ENCODE data around the gene PROM1. TPM values are rescaled to one million over a fixed set of nuclear protein-coding genes. Genes with fewer than 3 reads are reported as not detected.
A peak's percentile ranks its signal among the peaks of the same experiment; 100 is the strongest.

PROM1 gene
- total RNA-seq, 1 experiment from 2014 or later: 196 TPM

- POLR2A ChIA-PET: no interaction called here
- CTCF ChIA-PET: interaction anchor here (1.0 to 1.8 kb wide), 2 partner anchors 169 to 237 kb away, joined by 3 to 4 read pairs; no protein-coding TSS in a partner anchor
- Histone ChIP-seq H3K4me1 (peaks cover 47% of the 10 kb centered on the region), H3K36me3 (ENCODE audit: control insufficient read depth, insufficient read depth, low read length) (no peaks in the 10 kb centered on the region), H3K4me3 (ENCODE audit: low read depth, low read length) (no peak overlapping the region), H3K9me3 (no peaks in the 10 kb centered on the region), H3K27me3 (replicated peaks; ENCODE audit: control insufficient read depth, insufficient read depth, low read length) (no peaks in the 10 kb centered on the region)
- peaks cover 60% of the 10 kb centered on the region for H3K36me3 Mint-ChIP-seq (ENCODE audit: insufficient read depth, unreplicated experiment)
- BruUV-seq (replicated peaks): no TSS peak
- no peaks in the 10 kb centered on the region for H3K9me3 Mint-ChIP-seq (ENCODE audit: unreplicated experiment)
- H3K27ac Mint-ChIP-seq (ENCODE audit: unreplicated experiment): no peak overlapping the region
- H3K27me3 Mint-ChIP-seq (ENCODE audit: insufficient read depth, unreplicated experiment): no peaks in the 10 kb centered on the region
- no peak overlapping the region for H3K4me3 Mint-ChIP-seq (ENCODE audit: unreplicated experiment)
- intact Hi-C loops (cut with micrococcal nuclease; ENCODE audit: unreplicated experiment): no loop called here
- peaks cover 12% of the 10 kb centered on the region for H3K4me1 Mint-ChIP-seq (ENCODE audit: low read depth, unreplicated experiment)
- DNase-seq: no peak
- no peak for TF ChIP-seq CTCF (IDR thresholded peaks at IDR 0.05; ENCODE audit: insufficient read depth in 1 of 2, low read depth in 1 of 2, low read length in 1 of 2, severe bottlenecking in 1 of 2, unreplicated experiment in 1 of 2)
Measured at GRCh38 chr4:16027114-16027513, 56.7 kb downstream of the PROM1 start.

GRCh38 chr4:16026160-16026761 is 57.6 kb downstream of the PROM1 start:
- Mint-ChIP-seq H3K36me3 (ENCODE audit: insufficient read depth, unreplicated experiment) (peaks cover 68% of the 10 kb centered on the region), H3K9me3 (ENCODE audit: unreplicated experiment) (no peaks in the 10 kb centered on the region), H3K27me3 (ENCODE audit: insufficient read depth, unreplicated experiment) (no peaks in the 10 kb centered on the region), H3K4me1 (ENCODE audit: low read depth, unreplicated experiment) (peaks cover 12% of the 10 kb centered on the region), H3K4me3 (ENCODE audit: unreplicated experiment) (no peak overlapping the region), H3K27ac (ENCODE audit: unreplicated experiment) (no peak overlapping the region)
- POLR2A ChIA-PET: no interaction called here
- DNase-seq: peak in 1 of 2 experiments; percentile 62
- peaks cover 39% of the 10 kb centered on the region for H3K4me1 ChIP-seq
- peak; percentile 56 to 70 for TF ChIP-seq CTCF (IDR thresholded peaks at IDR 0.05; ENCODE audit: insufficient read depth in 1 of 2, low read depth in 1 of 2, low read length in 1 of 2, severe bottlenecking in 1 of 2, unreplicated experiment in 1 of 2)
- no TSS peak for BruUV-seq (replicated peaks)
- H3K27me3 ChIP-seq (replicated peaks; ENCODE audit: control insufficient read depth, insufficient read depth, low read length): no peaks in the 10 kb centered on the region
- CTCF ChIA-PET: interaction anchor here (0.6 kb wide), 1 partner anchor 178 kb away, joined by 4 read pairs; no protein-coding TSS in a partner anchor
- no peaks in the 10 kb centered on the region for H3K9me3 ChIP-seq
- no peak overlapping the region for H3K4me3 ChIP-seq (ENCODE audit: low read depth, low read length)
- no peaks in the 10 kb centered on the region; the same call in 1 of the 2 replicates for H3K36me3 ChIP-seq (ENCODE audit: control insufficient read depth, insufficient read depth, low read length)
- intact Hi-C loops (cut with micrococcal nuclease; ENCODE audit: unreplicated experiment): loop anchor here (1.0 kb wide), 2 partner anchors 170 to 239 kb away; no protein-coding TSS in a partner anchor

GRCh38 chr4:16025268-16025667 is 58.6 kb downstream of the PROM1 start:
- H3K4me1 ChIP-seq: peaks cover 29% of the 10 kb centered on the region
- peaks cover 12% of the 10 kb centered on the region for H3K4me1 Mint-ChIP-seq (ENCODE audit: low read depth, unreplicated experiment)
- TF ChIP-seq CTCF (IDR thresholded peaks at IDR 0.05; ENCODE audit: insufficient read depth in 1 of 2, low read depth in 1 of 2, low read length in 1 of 2, severe bottlenecking in 1 of 2, unreplicated experiment in 1 of 2): no peak
- peaks cover 78% of the 10 kb centered on the region for H3K36me3 Mint-ChIP-seq (ENCODE audit: insufficient read depth, unreplicated experiment)
- no peaks in the 10 kb centered on the region for H3K9me3 ChIP-seq
- H3K4me3 Mint-ChIP-seq (ENCODE audit: unreplicated experiment): no peak overlapping the region
- POLR2A ChIA-PET: no interaction called here
- H3K27me3 Mint-ChIP-seq (ENCODE audit: insufficient read depth, unreplicated experiment): no peaks in the 10 kb centered on the region
- intact Hi-C loops (cut with micrococcal nuclease; ENCODE audit: unreplicated experiment): no loop called here
- H3K4me3 ChIP-seq (ENCODE audit: low read depth, low read length): no peak overlapping the region
- no peak for DNase-seq
- H3K9me3 Mint-ChIP-seq (ENCODE audit: unreplicated experiment): no peaks in the 10 kb centered on the region
- H3K36me3 ChIP-seq (ENCODE audit: control insufficient read depth, insufficient read depth, low read length): no peaks in the 10 kb centered on the region; the same call in none of the 2 replicates
- no peak overlapping the region for H3K27ac Mint-ChIP-seq (ENCODE audit: unreplicated experiment)
- H3K27me3 ChIP-seq (replicated peaks; ENCODE audit: control insufficient read depth, insufficient read depth, low read length): no peaks in the 10 kb centered on the region
- CTCF ChIA-PET: interaction anchor here (0.6 kb wide), 1 partner anchor 177 kb away, joined by 4 read pairs; no protein-coding TSS in a partner anchor
- BruUV-seq (replicated peaks): no TSS peak
